ENCODE measurements around the gene NME2. TPM values are rescaled to one million over a fixed set of nuclear protein-coding genes. Genes with fewer than 3 reads are reported as not detected.

Gene NME2
- total RNA-seq (393 and 614 TPM in 2 replicates), polyA plus RNA-seq (363 and 585 TPM in 2 replicates)

DNA sequence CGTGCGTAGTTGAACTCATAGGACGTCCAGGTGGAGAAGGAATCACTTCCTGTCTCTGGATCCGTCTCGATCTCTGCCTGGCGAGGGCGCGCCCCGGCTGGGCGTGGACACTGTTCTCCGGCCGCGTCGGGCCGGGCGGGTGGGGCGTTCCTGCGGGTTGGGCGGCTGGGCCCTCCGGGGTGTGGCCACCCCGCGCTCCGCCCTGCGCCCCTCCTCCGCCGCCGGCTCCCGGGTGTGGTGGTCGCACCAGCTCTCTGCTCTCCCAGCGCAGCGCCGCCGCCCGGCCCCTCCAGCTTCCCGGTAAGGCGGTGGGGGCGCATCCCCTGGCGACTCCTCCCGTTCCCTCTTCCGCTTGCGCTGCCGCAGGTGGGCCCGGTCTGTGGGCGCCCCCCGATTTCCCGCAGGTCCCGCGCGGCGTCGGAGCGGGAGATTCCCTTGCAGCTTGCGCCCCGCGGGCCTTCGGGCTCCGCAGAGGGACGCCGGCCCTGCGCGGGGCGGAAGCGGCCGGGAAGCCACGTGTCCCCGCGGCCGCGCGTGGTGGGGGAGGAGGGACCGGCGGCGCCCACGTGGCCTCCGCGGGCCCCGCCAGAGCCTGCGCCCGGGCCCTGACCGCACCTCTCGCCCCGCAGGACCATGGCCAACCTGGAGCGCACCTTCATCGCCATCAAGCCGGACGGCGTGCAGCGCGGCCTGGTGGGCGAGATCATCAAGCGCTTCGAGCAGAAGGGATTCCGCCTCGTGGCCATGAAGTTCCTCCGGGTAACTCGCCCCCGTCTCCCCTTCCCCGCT lies at the start of gene NME2:
Gene NME2 (plus strand): TSS at position 214 of the 789 bp plus-strand sequence. CDS start 420 bp downstream, at position 634.
- Histone ChIP-seq H3K4me3 (peak within 1 kb of the TSS; percentile 78), H3K36me3 (peaks cover 18% of the 10 kb centered on the region), H3K9me3 (ENCODE audit: low read depth) (no peaks in the 10 kb centered on the region), H3K27me3 (no peaks in the 10 kb centered on the region), H3K4me1 (ENCODE audit: low read depth) (no peaks in the 10 kb centered on the region), H3K27ac (peak within 1 kb of the TSS; percentile 80)
- TF ChIP-seq, protein P1, sequence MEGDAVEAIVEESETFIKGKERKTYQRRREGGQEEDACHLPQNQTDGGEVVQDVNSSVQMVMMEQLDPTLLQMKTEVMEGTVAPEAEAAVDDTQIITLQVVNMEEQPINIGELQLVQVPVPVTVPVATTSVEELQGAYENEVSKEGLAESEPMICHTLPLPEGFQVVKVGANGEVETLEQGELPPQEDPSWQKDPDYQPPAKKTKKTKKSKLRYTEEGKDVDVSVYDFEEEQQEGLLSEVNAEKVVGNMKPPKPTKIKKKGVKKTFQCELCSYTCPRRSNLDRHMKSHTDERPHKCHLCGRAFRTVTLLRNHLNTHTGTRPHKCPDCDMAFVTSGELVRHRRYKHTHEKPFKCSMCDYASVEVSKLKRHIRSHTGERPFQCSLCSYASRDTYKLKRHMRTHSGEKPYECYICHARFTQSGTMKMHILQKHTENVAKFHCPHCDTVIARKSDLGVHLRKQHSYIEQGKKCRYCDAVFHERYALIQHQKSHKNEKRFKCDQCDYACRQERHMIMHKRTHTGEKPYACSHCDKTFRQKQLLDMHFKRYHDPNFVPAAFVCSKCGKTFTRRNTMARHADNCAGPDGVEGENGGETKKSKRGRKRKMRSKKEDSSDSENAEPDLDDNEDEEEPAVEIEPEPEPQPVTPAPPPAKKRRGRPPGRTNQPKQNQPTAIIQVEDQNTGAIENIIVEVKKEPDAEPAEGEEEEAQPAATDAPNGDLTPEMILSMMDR (IDR thresholded peaks at IDR 0.05; ENCODE audit: low read depth, low read length): no peak
- peak; percentile 86 to 92 for DNase-seq (ENCODE audit: low read depth in 1 of 2, low spot score in 1 of 2)

DNA sequence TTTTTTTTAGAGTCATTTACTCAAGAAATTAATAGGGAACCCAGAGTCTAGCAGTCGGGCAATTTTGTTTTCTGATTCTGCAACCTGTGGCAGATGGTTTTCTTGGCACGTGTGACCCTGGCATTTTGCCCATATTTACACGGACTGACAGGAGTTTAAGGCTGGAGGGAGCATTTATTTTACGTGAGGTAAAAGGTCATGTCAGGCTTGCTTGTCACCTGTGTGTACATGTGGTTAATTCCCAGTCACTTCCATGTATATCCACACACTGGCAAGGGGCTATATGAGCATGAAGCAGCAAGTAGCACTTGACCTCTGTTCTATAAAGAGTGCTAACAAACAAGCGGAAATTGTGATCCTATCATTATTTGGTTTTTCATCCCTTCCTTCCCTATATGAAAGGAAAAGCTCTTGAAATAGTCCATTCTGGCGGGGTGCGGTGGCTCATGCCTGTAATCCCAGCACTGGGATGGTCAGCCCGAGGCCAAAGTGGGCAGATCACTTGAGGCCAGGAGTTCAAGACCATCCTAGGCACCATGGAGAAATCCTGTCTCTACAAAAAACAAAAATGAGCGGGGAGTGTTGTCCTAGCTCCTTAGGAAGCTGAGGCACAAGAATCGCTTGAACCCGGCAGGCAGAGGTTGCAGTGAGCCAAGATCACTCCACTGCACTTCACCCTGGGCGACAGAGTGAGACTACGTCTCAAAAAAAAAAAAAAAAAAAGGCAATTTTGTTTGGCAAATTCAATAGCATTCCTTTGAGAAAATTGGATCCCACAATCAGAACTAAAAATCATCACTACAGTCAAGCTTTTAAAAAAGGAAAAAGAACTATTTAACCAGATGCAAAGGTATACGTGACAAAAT lies 47.6 kb upstream of the NME2 start:
- H3K9me3 ChIP-seq (ENCODE audit: low read depth): no peaks in the 10 kb centered on the region
- H3K4me1 ChIP-seq (ENCODE audit: low read depth): peaks cover 9% of the 10 kb centered on the region
- H3K27me3 ChIP-seq: no peaks in the 10 kb centered on the region
- no peaks in the 10 kb centered on the region for H3K36me3 ChIP-seq
- DNase-seq (ENCODE audit: low read depth in 1 of 2, low spot score in 1 of 2): no peak
- H3K4me3 ChIP-seq: peak overlapping the region; percentile 97
- TF ChIP-seq, protein P1 (IDR thresholded peaks at IDR 0.05; ENCODE audit: low read depth, low read length): no peak
- peak overlapping the region; percentile 92 for H3K27ac ChIP-seq

DNA sequence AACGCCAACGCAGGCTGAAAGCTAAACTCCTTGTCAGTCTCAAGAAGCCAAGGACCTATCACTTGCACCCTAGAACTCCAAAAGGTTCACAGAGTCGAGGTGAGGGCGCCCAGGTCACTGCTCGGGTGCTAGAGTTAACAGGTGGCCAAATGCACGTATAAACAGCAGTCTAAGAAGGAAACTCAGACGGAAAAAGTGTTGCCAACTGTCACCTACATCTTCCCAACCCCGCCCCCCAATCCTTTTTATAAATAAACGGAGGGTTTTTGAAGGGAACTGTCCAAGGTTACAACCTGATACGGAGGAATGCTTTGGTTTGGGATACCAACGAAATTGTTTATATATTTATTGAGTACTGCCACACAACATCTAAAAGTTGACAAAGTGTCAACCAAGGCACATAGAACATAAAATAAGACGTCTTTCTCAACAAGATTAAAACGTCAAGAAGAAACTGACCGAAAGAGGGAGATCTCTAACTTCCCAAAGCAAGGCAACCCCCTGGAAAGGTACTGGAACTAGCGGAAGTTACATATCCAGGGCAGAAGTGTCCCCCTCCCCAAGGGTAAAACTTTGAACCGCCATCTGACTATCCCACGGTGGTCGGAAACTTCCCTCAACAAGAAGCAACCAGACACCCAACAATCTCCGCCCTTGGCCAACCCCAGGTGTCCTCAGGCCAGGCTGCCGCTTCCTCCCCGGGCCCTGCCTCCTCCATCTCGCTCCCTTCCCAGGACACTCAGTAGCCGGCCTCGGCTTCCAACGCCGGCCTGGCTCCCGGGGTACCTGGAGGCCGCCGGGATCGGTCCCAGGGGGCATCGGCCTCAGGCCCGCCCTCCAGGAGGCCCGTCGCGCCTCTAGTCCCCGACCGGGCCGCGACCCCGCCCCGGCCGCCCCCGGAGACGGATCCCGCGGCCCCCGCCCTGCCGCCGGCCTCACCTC lies 46.5 kb upstream of the NME2 start:
- Histone ChIP-seq H3K4me1 (ENCODE audit: low read depth) (peaks cover 9% of the 10 kb centered on the region), H3K27ac (peak overlapping the region; percentile 92), H3K9me3 (ENCODE audit: low read depth) (no peaks in the 10 kb centered on the region), H3K36me3 (no peaks in the 10 kb centered on the region), H3K4me3 (peak overlapping the region; percentile 97), H3K27me3 (no peaks in the 10 kb centered on the region)
- TF ChIP-seq, protein P1 (IDR thresholded peaks at IDR 0.05; ENCODE audit: low read depth, low read length): no peak
- DNase-seq (ENCODE audit: low read depth in 1 of 2, low spot score in 1 of 2): peak; percentile 34 to 57

DNA sequence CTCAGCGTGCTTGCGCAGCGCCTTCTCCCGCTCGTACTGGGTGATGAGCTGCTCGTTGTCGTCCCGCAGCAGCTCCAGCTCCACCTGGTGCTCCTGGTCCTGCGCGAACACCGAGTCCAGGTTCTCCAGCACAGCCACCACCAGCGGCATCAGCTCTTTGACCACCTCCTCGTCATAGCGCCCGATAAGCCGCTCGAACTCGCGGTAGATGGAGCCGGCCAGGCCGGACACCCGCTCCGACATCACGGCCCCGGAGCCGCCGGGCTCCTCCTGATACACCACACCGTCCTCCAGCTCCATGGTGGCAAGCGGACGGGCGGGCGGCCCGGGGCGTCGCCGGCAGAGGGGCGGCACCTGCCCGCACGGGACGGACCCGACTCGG lies 45.9 kb upstream of the NME2 start:
- TF ChIP-seq, protein P1 (IDR thresholded peaks at IDR 0.05; ENCODE audit: low read depth, low read length): no peak
- Histone ChIP-seq H3K9me3 (ENCODE audit: low read depth) (no peaks in the 10 kb centered on the region), H3K27me3 (no peaks in the 10 kb centered on the region), H3K27ac (peak overlapping the region; percentile 92), H3K4me1 (ENCODE audit: low read depth) (peaks cover 9% of the 10 kb centered on the region), H3K36me3 (no peaks in the 10 kb centered on the region), H3K4me3 (peak overlapping the region; percentile 97)
- peak in 1 of 2 donors; percentile 68 for DNase-seq (ENCODE audit: low read depth in 1 of 2, low spot score in 1 of 2)

Data from cardiac muscle cell (in vitro differentiated cells and primary cell).